Spleen (tissue), 7 donors: ENCODE measurements around the gene C2orf92.

ENCODE experiments used
- POLR2A ChIP-seq, 3 donors: fragments of 450-650 bp; IDR thresholded peaks; one replicate each; pipeline ENCODE4 v1.5.1; 2017; ENCODE audit warnings: antibody characterized with exemption in 3 of 3, mild to moderate bottlenecking in 1 of 3
- TF ChIP-seq, protein P1 (sequence below), 11 experiments: fragments of 200-600 bp in 7 of 11; fragments of 450-650 bp in 4 of 11; sonication (generic) in 4 of 11; IDR thresholded peaks in 8 of 11; conservative IDR thresholded peaks in 3 of 11; 1 replicate in 7 of 11; 2 replicates in 4 of 11; pipeline versions ENCODE4 v1.4.0 to v1.8.0; 2016 to 2021; ENCODE audit warnings: antibody characterized with exemption in 11 of 11, inconsistent platforms in 4 of 11, mild to moderate bottlenecking in 1 of 11
- donor health status: DM: no; HTN: no; CAD: no; lungs with moderate emphysema.
- donor health status: DM: no; HTN: no; CAD: no.
- donor health status: DM: no; HTN: no; CAD: no.

DNA sequence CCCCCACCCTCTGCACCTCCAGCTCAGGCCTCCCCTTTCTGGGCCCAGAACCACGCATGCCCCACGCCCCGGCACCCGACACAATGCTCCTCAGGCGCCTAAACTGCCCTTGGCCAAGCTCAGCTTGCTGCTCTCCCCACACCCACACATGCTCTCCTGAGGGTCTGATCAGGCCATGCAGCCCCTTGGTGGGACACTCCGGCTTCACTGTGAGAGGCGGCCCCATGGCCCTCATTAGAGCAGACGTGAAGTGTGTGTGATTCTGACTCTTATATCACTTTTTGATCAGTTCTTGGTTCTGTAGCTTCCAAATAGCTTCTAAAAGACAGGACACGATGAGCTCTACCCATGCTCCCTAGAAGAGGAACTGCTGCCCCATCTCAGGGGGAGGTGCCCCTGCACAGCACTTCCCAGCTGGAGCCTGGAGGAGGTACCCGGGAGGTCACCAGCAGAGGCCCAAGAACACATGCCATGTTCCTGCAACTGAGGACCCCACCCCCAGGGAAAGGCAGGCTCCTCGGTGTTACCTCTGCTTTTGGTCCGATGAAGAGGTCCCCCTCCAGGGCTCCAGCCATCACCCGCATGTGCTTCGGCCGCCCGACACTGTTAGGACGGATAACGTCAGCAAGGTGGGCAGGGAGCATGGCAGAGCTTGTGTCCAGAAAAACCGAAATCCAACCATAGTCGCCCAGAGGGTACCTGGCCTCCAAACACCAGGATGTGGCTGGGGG lies 9.3 kb upstream of the C2orf92 start:
- TF ChIP-seq, protein P1, sequence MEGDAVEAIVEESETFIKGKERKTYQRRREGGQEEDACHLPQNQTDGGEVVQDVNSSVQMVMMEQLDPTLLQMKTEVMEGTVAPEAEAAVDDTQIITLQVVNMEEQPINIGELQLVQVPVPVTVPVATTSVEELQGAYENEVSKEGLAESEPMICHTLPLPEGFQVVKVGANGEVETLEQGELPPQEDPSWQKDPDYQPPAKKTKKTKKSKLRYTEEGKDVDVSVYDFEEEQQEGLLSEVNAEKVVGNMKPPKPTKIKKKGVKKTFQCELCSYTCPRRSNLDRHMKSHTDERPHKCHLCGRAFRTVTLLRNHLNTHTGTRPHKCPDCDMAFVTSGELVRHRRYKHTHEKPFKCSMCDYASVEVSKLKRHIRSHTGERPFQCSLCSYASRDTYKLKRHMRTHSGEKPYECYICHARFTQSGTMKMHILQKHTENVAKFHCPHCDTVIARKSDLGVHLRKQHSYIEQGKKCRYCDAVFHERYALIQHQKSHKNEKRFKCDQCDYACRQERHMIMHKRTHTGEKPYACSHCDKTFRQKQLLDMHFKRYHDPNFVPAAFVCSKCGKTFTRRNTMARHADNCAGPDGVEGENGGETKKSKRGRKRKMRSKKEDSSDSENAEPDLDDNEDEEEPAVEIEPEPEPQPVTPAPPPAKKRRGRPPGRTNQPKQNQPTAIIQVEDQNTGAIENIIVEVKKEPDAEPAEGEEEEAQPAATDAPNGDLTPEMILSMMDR (IDR thresholded peaks at IDR 0.05 in 8 of 11, conservative IDR thresholded peaks at IDR 0.05 in 3 of 11) = no peak
- TF ChIP-seq POLR2A (IDR thresholded peaks at IDR 0.05) = no peak
